HG03064 (cell line): ENCODE measurements around the gene UBE2QL1.

Experiments
- ATAC-seq: cut with Tn5 transposase; IDR thresholded peaks from one replicate; pipeline ENCODE4 v1.9.1; 2021; ENCODE audit warnings: low read depth; ENCODE audit not compliant: unreplicated experiment

Gene UBE2QL1

GRCh38 chr5:6473284-6473683 is 24.6 kb downstream of the UBE2QL1 start:
- ATAC-seq: no peak

- no peak for ATAC-seq
Observed at GRCh38 chr5:6475626-6476312, 27.1 kb downstream of the UBE2QL1 start.

- no peak for ATAC-seq
Observed at GRCh38 chr5:6476313-6476661, 27.6 kb downstream of the UBE2QL1 start.

GRCh38 chr5:6478793-6479192 is 30.1 kb downstream of the UBE2QL1 start:
- no peak for ATAC-seq

GRCh38 chr5:6480133-6481051 is 31.7 kb downstream of the UBE2QL1 start:
- peak; percentile 55 for ATAC-seq

- ATAC-seq: no peak
Observed at GRCh38 chr5:6482735-6483134, 34.1 kb downstream of the UBE2QL1 start.

- peak; percentile 89 for ATAC-seq
Observed at GRCh38 chr5:6483880-6484382, 35.3 kb downstream of the UBE2QL1 start.

- no peak for ATAC-seq
Observed at GRCh38 chr5:6484446-6484845, 35.8 kb downstream of the UBE2QL1 start.

GRCh38 chr5:6484899-6485298 is 36.2 kb downstream of the UBE2QL1 start:
- ATAC-seq: no peak

GRCh38 chr5:6485441-6485840 is 36.8 kb downstream of the UBE2QL1 start:
- ATAC-seq: no peak

- no peak for ATAC-seq
Observed at GRCh38 chr5:6486074-6486473, 37.4 kb downstream of the UBE2QL1 start.

GRCh38 chr5:6487081-6487480 is 38.4 kb downstream of the UBE2QL1 start:
- no peak for ATAC-seq

GRCh38 chr5:6488021-6488420 is 39.4 kb downstream of the UBE2QL1 start:
- no peak for ATAC-seq

GRCh38 chr5:6489643-6490185 is 41.1 kb downstream of the UBE2QL1 start:
- ATAC-seq: no peak

- ATAC-seq: no peak
Observed at GRCh38 chr5:6490246-6490645, 41.6 kb downstream of the UBE2QL1 start.

GRCh38 chr5:6490693-6491092 is 42.0 kb downstream of the UBE2QL1 start:
- no peak for ATAC-seq

GRCh38 chr5:6491196-6491918 is 42.7 kb downstream of the UBE2QL1 start:
- no peak for ATAC-seq

GRCh38 chr5:6491919-6492290 is 43.2 kb downstream of the UBE2QL1 start:
- ATAC-seq: no peak

GRCh38 chr5:6492934-6493333 is 44.3 kb downstream of the UBE2QL1 start:
- ATAC-seq: no peak

GRCh38 chr5:6493681-6494454 is 45.2 kb downstream of the UBE2QL1 start:
- peak; percentile 33 for ATAC-seq
